Body of pancreas (tissue), 4 donors: Measurements from ENCODE around the gene ZNF423.

Source experiments
- POLR2A ChIP-seq, 3 donors: fragments of 450-650 bp; IDR thresholded peaks; one replicate each; pipeline ENCODE4 v1.6.1; 2016; ENCODE audit warnings: antibody characterized with exemption in 3 of 3, mild to moderate bottlenecking in 2 of 3
- TF ChIP-seq, protein P1 (sequence below), 7 experiments: fragments of 450-650 bp in 4 of 7; fragments of 200-600 bp in 3 of 7; sonication (generic) in 3 of 7; IDR thresholded peaks; one replicate each; pipeline ENCODE4 v1.5.1; 2016 to 2019; ENCODE audit warnings: antibody characterized with exemption in 7 of 7

GRCh38 chr16:49661465-49662187 is 194.3 kb downstream of the ZNF423 start:
- TF ChIP-seq, protein P1, sequence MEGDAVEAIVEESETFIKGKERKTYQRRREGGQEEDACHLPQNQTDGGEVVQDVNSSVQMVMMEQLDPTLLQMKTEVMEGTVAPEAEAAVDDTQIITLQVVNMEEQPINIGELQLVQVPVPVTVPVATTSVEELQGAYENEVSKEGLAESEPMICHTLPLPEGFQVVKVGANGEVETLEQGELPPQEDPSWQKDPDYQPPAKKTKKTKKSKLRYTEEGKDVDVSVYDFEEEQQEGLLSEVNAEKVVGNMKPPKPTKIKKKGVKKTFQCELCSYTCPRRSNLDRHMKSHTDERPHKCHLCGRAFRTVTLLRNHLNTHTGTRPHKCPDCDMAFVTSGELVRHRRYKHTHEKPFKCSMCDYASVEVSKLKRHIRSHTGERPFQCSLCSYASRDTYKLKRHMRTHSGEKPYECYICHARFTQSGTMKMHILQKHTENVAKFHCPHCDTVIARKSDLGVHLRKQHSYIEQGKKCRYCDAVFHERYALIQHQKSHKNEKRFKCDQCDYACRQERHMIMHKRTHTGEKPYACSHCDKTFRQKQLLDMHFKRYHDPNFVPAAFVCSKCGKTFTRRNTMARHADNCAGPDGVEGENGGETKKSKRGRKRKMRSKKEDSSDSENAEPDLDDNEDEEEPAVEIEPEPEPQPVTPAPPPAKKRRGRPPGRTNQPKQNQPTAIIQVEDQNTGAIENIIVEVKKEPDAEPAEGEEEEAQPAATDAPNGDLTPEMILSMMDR (IDR thresholded peaks at IDR 0.05) = no peak
- TF ChIP-seq POLR2A (IDR thresholded peaks at IDR 0.05) = no peak
